ENCODE data around the gene GAS2L3.
"Not testable (repeated sequence)": the region's sequence is repeated elsewhere in the genome, so short reads cannot be mapped to it uniquely, and the experiment has no call there.

The GAS2L3 gene

DNA sequence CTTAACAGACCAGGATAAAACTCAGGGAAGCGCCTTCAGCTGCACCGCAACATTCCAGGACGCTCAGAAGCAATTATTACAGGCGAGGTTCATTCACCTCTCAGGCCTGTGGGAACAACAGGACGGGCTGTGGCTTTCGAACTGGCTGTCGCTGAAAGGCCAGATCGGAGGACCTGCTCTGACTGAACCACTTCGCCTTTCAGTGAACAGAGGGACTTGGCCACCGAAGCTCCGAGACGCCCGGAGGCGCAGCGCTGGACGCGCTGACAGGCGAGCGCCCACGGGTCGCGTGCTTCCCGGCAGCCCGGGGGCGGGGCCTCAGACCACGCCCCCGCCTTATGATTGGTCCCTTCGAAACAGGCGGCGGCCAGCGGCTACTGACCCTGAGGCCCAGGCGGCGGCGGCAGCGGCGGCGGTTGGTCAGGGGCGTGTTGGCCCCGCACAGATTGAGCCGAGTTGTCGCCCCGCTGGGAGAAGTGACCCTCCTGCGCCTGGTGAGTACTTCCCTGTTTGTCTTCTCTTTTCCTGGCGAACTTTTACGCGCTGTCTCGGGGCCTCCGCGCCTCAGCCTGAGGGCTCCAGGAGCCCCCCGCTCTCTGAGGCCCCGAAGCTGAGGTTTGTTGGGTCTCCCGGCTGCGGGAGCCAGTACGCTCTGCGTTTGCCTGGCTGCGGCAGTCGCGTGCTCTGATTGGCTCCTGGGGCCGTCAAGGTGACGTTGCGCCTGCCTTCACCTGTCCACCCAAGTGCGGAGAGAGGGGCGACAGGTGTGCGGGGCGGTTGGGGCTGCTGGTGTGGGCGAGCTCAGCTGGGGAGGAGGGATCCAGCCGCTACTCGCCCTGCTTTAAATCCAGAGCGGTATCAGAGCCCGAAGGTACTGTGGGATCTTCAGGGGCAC is at the start of gene GAS2L3:
TSS of gene GAS2L3 (plus strand) at position 393 of the 895 bp plus-strand sequence. CDS start 21,221 bp downstream, outside the sequence.
- peak; percentile 78 for DNase-seq

DNA sequence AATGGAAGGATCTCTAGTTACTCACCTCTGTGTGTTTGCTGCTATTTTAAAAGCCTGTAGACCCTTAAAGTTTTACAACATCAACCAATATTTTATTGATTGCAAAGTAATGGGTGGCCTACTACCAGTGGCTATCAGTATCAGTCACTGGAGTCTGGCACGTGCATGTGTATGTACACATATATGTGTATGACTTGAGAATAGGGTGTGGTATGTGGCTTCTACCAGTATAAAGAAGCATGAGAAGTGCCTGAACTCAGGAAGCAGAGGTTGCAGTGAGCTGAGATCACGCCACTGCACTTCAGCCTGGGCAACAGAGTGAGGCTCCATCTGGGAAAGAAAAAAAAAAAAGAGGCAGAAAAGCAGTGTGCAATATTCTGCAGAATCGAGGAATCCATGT is 45.5 kb upstream of the GAS2L3 start:
- DNase-seq, result no peak

DNA sequence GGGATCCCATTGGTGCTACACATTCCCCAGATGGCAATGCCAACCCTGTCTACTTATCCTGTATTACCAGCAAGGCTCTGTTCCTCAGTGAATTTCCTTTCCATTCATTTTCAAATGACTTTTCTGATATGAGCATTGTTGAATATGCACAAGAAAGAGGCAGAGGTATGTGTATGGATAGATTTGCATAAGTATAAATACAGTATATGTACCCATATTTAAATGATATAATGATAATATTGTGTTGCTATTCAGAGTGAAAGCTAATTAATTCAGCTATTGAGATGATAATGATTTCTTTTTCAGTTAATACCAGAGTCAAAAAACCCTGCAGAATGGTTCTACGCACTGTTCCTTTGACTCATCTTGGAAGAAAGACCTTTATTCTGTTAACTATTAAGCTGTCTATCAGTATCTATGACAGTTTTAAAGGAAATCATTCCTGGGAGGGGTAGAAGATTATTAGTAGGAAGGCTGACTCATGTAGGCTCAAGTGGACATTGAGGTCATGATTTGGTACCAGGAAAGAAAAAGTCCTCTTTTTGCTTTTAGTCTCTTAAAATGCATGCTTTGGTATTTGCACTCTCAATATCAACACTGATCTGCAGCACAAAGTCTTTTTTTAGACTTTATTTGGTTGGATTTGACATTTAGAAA is 44.9 kb upstream of the GAS2L3 start:
- DNase-seq, result no peak

DNA sequence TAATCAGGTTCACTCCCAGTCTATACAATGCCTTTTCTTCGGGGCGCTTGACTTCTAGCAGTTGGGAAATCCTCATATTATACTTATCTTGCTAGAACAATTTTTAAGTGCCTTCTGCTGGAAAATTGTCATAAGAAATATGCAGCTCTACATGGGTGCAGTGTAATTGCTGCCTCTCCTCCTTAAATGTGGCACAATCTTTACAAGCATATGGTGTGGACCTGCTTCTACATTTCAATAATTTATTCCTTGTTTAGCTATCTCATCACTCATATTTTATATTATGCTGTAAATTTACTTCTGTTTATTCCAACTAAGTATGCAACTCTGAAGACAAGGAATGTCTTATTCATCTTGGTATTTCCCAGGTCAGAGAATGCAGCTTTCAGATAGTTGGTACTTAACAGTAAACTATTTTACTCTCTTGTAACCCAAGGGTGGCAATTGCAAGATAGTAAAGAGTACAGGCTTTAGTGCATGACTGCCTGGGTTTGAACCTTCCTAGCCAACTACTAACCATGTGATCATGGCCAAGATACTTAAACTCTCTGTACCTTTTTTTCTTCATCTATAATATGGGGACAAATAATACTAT is 43.6 kb upstream of the GAS2L3 start:
- DNase-seq, result no peak

DNA sequence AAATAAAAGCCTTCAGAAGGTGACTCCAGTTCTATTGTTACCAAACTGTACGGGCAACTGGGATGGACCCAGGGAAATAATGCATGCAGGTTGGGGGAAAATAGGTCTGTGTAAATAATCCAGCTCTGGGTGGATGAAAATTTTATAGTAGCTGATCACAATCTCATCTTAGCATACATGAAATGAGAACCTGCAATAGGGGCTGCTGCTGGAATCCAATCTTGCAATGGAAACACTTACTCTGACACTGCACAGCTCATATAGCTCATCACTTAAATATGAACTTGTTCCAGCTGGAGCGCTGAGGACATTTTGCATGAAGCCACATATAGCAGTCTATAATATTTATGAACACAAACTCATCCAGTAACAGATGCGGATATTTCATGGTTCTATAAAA is 40.1 kb upstream of the GAS2L3 start:
- no peak for DNase-seq

DNA sequence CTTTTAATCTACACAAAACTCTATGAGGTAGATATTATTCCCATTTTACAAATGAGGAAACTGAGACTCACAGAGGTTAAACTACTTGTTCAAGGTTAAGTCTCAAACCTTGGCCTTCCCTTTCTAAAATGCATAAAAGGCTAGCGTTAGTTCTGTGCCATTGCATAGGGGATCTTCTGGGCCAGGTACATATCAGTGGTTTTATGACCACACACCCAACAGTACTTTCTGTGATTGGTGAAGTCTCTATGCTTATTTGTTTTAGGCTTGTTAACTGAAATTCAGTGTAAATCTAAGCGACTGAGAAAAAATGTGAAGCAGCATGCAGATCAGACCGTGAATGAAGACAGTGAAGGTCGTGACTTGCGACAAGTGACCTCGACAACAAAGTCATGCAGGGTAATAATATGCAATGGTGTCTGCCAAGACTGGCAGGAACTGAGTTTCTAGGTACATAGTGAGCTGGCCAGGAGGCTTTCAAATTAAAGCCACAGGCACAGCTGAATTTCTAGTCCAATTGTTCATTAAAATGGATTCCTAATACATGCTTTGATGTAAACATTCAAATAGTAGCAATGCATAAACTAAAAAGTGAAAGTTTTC is 38.8 kb upstream of the GAS2L3 start:
- DNase-seq, result no peak

DNA sequence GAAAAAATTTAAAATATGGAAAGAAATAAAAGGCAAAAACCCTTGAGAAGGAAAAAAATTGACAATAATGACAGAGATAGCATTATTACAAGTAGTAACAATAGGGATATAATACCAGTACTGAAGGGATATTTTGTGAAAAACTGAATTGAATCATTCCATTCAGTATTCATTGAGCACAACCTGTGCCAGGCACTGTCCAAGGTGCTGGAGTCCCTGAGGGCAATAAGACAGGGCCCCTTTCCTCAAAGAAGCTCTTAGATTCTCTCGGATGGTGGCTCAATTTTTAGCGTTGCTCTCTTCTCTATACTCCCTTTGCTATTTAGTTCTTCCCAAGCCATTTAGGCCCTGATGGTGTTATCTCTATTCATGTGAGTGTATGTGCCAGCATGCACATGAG is 34.3 kb upstream of the GAS2L3 start:
- peak; percentile 15 for DNase-seq

DNA sequence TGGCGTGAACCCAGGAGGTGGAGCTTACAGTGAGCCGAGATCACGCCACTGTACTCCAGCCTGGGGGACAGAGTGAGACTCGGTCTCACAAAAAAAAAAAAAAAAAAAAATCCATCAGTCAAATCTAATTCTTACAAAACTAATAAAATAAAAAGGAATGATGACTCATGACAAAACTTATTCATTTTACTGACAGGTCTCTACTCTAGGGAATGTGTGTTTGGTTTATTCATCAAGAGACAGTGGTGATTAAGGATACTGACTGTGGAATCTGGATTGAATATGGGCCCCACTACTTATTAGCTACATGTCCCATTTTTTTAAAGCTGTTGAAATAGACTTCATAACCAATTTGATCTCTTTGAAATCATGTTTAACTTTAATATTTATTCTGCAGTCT is 29.3 kb upstream of the GAS2L3 start:
- DNase-seq, result no peak

DNA sequence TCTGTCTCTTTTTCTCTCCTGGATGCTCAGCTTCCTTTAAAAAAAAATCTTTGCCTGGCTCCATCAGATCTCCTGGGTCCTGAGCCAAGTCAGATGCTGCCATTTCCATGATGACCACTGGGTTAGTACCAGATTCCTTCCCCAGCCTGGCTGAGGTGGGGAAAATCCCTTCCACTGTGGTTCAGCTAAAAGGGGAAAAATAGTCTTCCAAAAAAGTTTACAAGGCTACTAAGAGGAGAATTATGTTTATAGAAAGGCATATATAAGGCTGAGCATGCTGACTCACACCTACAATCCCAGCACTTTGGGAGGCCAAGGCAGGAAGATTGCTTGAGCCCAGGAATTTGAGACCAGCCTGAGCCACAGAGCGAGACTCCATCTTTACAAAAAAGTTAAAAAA is 28.4 kb upstream of the GAS2L3 start:
- DNase-seq, result no peak

DNA sequence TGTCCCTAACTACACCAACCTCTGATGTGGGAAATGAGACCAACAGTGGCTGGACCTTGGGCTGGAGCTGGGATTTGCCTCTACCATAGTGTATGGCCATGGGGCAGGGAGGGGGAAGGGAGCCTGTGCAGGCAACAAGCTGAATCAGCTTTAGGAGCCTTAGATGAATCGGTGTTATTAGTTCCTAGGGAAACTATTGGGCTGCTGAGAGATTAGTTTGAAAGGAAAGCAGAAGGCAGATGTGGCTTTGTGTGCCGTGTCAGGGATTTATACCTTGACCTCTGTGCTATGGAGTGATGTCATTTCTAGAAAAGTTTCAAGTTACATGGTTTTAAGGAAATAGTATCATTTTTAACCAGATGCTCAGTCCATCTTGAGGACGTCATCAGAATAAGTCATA is 19.5 kb upstream of the GAS2L3 start:
- DNase-seq, result no peak

DNA sequence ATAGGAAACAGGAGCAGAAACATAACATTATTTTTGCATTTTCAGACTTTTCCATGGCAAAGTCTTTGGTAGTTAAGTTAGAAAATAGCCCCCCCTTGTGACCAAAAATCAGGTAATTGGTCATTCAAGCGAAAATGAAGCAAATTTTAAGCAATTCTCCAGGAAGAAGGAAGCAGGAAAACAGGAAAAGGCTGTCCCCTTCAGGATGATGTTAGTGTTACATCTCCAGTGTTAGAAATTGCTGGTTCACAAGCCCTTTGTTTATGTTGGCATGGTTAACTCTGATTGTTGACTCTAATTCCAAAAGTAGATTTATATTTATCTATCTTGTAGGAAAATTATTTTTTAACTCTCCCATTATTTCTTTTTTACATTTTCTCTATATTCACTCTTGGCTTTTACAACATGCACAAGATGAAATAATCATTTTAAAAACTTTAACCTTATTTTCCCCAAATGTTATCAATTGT is 18.8 kb upstream of the GAS2L3 start:
- DNase-seq, result peak; percentile 48

DNA sequence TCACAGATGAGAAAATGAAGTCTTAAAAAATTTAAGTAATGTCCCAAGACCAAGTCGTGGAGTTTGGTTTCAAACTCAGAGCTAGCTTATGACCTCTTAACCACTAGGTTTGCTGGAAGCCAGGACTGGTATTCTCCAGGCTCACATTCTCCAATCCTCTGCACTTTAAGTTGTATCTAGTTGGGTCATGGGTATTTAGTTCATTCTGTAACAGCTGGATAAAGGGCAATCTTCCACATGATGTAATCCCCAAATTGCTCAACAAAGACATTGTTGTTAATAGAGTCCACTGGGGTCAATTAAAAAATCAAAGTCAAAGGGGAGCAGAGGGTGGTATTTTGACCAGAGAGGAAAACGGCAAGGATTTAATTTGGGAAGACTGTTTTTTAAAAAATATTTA is 17.8 kb upstream of the GAS2L3 start:
- no peak for DNase-seq

DNA sequence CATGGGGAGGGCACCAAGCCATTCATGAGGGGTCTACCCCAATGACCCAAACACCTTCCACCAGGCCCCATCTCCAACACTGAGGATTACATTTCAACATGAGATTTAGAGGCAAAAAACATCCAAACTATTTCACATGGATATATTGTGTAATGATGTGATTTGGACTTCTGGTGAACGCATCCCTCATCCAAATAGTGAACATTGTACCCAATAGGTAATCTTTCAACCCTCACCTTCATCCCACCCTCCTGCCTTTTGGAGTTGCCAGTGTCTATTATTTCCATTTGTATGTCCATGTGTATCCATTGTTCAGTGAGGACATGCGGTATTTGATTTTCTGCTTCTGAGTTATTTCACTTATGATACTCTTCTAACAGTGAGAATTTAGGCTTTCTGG is 16.1 kb upstream of the GAS2L3 start:
- no peak for DNase-seq

DNA sequence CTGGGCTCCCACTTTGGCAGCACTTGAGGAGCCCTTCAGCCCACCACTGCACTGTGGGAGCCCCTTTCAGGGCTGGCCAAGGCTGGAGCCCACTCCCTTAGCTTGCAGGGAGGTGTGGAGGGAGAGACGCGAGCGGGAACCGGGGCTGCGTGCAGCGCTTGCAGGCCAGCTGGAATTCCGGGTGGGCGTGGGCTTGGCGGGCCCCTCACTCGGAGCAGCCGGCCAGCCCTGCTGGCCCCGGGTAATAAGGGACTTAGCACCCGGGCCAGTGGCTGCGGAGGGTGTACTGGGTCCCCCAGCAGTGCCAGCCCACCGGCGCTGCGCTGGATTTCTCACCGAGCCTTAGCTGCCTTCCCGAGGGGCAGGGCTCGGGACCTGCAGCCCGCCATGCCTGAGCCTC is 14.2 kb upstream of the GAS2L3 start:
- not testable (repeated sequence) for DNase-seq

DNA sequence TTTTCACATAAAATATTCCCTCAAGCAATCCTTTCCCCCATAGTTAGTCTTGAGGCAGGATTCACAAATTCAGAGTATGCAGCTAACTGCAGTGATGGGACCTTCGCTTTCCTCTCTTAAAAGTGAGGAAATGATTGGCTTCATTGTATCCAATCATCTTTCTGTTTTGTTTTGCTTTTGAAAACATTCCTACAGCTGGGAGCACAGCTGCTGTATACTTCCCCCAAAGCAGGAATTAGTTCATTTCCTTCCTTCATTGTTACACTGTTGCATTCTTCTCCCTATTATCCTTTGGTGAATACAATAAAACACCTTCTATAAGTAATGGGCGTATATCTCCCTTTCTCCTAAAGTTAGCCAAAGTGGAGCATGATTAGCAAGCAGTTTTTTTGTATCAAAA is 9.4 kb upstream of the GAS2L3 start:
- no peak for DNase-seq

DNA sequence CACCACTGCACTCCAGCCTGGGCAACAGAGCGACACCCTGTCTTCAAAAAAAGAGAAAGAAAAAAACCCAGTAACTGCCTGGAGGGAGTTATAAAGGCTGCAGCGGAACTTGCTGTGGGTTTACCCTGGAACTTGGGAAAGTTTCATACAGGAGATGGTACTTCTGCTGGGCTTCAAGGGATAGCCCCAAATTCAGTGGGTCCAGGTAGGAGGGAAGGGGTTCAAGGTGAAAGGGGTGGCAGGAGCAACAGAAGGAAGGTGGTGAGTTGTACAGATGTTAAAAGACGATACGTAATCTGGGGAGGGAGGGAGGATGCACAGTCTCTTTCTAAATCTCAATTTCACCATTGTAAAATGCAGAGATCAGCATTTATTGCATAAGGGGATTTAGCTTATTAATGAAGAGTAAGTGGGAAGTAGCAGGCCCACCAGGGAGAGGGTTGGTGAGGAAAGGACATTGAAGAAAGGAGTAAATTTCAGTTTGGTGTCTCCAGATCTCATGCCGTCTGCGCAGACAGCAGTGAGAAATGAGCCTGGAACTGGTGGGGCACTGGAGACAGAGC is 8.5 kb upstream of the GAS2L3 start:
- no peak for DNase-seq

DNA sequence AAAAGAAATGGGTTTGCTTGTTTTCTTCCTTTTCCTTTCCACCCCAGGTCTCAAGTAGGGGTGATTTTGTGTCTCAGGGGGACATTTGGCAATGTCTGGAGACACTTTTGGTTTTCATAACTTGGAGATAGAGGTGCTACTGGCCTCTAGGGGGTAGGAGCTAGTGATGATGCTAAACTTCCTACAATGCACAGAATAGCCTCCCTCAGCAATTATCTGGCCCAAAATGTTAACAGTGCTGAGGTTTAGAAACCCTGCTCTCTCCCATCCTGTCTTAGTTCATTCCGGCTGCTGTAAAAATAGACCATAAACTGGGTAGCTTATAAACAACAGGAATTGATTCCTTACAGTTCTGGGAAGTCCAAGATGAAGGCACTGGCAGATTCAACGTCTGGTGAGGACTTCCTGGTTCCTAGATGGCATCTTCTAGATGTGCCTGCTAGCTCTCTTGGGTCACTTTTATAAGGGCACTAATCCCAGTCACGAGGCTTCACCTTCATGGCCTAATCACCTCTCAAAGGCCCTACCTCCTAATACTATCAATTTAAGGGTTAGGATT is 7.4 kb upstream of the GAS2L3 start:
- no peak for DNase-seq

DNA sequence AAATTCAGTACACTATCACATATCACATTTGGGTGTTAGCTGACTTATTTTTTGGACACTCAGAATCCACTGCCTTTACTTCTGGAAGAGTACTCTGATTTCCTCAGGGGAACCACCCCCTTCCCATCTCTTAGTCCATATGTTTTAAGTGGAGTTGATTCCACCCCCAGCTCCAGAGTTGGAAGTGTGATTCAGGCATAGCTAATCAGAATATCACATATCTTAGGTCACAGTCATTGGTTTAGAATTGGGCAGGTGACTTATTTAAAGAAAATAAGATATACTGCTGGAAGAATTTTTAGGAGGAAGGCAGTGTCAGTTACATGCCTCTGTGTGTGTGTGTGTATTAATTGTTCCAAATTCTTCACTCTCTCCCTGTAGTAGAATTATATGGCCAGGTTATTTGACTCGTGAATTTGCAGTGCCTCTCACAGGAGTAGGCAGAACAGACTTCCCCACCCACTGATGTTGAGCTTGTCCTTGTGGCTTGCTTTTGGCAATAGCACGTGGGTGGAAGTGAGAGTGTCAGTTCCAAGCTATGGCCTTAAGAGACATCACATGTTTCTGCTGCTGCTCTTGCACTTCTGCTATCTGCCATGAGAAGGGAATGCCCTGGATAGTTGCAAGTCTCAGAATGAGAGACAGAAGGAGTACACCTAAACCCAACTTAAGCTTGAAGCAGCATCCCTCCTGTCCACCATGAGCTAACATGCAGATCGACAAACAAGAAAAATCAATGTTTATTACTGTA is 6.4 kb upstream of the GAS2L3 start:
- DNase-seq, result peak; percentile 7

DNA sequence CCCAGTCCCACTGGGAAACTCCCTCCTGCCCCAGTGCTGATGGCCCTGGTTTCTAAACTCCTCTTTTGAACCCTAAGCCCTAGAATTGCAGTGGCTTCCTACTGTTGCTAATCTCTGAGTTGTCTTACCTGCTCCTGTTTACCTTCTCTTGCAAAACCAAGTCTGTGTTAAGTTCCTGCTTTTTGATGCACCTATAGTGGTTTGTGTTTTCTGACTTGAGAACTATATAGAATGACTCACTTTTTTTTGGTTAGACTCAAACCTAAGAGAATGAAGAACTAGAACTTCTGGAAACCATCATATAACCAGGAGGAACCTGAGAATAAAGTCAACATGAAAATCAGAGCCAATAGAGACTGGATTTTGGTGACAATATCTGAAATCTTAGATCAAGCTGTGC is 5.5 kb upstream of the GAS2L3 start:
- no peak for DNase-seq

DNA sequence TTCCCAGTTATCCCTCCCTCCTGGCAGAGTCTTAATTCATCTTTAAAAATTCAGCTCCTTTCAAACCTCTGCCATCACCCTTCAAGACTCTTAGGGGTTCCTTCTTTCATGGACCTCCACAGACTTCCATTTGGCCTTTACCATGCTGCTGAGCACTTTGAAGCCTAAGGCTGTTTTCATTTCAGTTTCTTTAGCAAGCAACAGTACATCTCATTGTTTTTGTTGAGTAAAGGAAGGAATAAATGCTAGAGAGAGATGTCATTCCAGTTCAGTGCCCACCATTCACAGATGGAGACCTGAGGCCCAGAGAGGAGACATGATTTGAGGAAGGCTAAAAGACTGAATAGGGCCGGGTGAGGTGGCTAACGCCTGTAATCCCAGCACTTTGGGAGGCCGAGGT is 1.3 kb upstream of the GAS2L3 start:
- no peak for DNase-seq

DNA sequence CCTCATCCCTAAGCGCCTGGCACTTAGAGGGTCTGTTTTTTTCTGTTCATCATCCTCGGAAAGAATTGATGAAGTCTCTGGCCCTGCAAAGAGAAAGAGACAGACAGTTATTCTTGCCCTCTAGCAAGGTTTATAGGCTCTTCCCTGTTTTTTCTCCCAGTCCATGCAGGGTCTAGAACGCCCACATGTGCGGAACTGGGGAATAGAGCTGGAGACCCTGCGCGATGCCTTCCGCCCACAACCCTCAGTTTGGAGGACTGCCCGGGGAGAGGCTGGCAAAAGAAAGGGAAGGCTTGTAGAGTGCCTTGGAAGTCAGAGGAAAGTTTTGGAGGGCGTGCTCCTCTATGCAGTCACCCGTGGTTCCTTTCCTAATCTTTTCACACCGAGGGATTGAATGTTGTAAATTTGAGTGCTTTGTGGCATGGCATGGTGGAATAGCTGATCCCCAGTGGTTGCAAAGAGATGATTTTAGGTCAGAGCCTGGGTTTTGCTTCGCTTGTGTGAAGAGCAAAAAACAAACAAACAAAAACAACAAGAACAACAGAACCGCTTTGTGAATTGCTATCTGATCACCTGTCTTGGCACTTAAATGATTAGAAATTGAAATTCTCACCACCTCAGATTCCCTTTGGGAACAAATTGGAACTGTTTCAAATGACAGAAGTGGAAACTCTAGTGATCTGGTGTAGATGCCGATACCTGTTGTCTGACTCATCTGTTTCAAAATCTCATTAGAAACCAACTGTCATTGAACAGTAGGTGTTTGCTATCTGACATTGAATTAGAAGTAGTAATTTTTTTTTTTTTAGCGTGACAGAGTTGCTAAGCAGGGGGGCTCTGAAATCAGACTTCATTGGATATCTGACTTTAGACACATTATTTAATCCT is 947 bp downstream of the GAS2L3 start:
- no peak for DNase-seq

All from activated CD4-positive, alpha-beta T cell treated with anti-CD3 and anti-CD28 coated beads, Interleukin-10, Interleukin-2, amounts not matched to agents 100 ng/mL and 50 ng/mL, durations not matched to agents 16 hours and 8 hours (primary cell).